Thyroid gland (tissue), 4 donors: ENCODE data around the gene CREG1.

ENCODE experiments used
- POLR2A ChIP-seq, 2 donors: fragments of 450-650 bp; IDR thresholded peaks; one replicate each; pipeline ENCODE4 v1.6.1; 2017; ENCODE audit warnings: antibody characterized with exemption in 2 of 2, mild to moderate bottlenecking in 2 of 2, moderate library complexity in 1 of 2
- TF ChIP-seq, protein P1 (sequence below), 6 experiments: fragments of 200-600 bp in 3 of 6; fragments of 450-650 bp in 3 of 6; sonication (generic) in 3 of 6; IDR thresholded peaks; one replicate each; pipeline ENCODE4 v1.5.1; 2016 to 2019; ENCODE audit warnings: antibody characterized with exemption in 6 of 6, mild to moderate bottlenecking in 2 of 6, inconsistent platforms in 1 of 6, moderate library complexity in 1 of 6

DNA sequence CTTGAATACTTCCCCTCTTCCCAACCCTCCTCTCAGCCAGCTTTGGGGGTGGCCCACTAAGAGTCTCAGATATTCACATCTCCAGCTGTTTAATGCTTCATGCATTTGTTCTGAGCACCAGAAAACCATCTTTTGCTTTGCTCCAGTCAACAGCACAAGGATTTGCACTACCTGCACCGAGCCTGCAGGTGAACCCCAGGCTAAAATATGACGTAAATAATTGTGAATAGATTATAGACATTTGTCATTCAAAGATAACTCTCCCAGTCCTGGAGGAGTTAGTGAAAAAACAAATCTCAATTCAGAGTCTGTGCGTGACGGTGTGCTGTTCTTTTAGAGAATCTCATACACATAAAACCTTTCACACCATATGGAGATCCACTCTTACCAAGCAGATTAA, 42.7 kb downstream of the CREG1 start:
- TF ChIP-seq, protein P1, sequence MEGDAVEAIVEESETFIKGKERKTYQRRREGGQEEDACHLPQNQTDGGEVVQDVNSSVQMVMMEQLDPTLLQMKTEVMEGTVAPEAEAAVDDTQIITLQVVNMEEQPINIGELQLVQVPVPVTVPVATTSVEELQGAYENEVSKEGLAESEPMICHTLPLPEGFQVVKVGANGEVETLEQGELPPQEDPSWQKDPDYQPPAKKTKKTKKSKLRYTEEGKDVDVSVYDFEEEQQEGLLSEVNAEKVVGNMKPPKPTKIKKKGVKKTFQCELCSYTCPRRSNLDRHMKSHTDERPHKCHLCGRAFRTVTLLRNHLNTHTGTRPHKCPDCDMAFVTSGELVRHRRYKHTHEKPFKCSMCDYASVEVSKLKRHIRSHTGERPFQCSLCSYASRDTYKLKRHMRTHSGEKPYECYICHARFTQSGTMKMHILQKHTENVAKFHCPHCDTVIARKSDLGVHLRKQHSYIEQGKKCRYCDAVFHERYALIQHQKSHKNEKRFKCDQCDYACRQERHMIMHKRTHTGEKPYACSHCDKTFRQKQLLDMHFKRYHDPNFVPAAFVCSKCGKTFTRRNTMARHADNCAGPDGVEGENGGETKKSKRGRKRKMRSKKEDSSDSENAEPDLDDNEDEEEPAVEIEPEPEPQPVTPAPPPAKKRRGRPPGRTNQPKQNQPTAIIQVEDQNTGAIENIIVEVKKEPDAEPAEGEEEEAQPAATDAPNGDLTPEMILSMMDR (IDR thresholded peaks at IDR 0.05), result no peak
- TF ChIP-seq POLR2A (IDR thresholded peaks at IDR 0.05), result no peak
